Ovary (tissue), 9 donors: ENCODE measurements around the gene HDAC6. TPM values are rescaled to one million over a fixed set of nuclear protein-coding genes. Genes with fewer than 3 reads are reported as not detected.

Source experiments
- DNase-seq, 5 donors: peaks; one replicate each; pipeline ENCODE4 v3.0.0-alpha.2; 2019 to 2020
- H3K27ac ChIP-seq, 2 donors: fragments of 200-600 bp; one replicate each; pipeline versions ENCODE4 v1.5.1 to v1.8.0; 2019 to 2022
- H3K27me3 ChIP-seq: fragments of 200-600 bp; one replicate; pipeline ENCODE4 v1.8.0; 2022
- H3K36me3 ChIP-seq: fragments of 200-600 bp; sonication (generic); one replicate; pipeline ENCODE4 v1.5.1; 2019
- H3K4me1 ChIP-seq: one replicate; pipeline ENCODE4 v1.8.1; 2013; ENCODE audit warnings: mild to moderate bottlenecking, moderate library complexity; ENCODE audit not compliant: insufficient read depth
- H3K4me3 ChIP-seq: fragments of 200-600 bp; sonication (generic); one replicate; pipeline ENCODE4 v1.5.1; 2017
- H3K9me3 ChIP-seq, 2 donors: fragments of 200-600 bp in 1 of 2; sonication (generic) in 1 of 2; one replicate each; pipeline versions ENCODE4 v1.5.1 to v1.8.1; 2013 to 2019; ENCODE audit warnings: mild to moderate bottlenecking in 1 of 2, moderate library complexity in 1 of 2
- EP300 ChIP-seq: sonication (generic); formaldehyde crosslinking; IDR thresholded peaks from one replicate; pipeline ENCODE4 v1.6.1; 2017; ENCODE audit warnings: antibody characterized with exemption
- POLR2A ChIP-seq: fragments of 450-650 bp; IDR thresholded peaks from one replicate; pipeline ENCODE4 v1.6.1; 2017; ENCODE audit warnings: antibody characterized with exemption, mild to moderate bottlenecking, moderate library complexity
- WGBS, 3 donors: extraction: QIAGEN DNeasy Blood & Tissue Kit in 1 of 3; methylation state at CpG; one replicate each; pipeline versions ENCODE4 v1.1.5 to v1.1.7; 2013 to 2017; 5-methylcytosine and 5-hydroxymethylcytosine counted together
- intact Hi-C, 4 donors: fragments of 100-400 bp; cut with DNase I; formaldehyde crosslinking; loops; one replicate each; pipeline versions ENCODE4 v1.11.0 to v1.15.1; 2022 to 2023
- polyA plus RNA-seq, 2 donors: library from polyadenylated mRNA; stranded (reverse); fragments of 200-250 nt in 1 of 2; fragments of 350-450 nt in 1 of 2; fragmentation: Illumina TruSeq in 1 of 2; extraction: RNeasy Lipid Tissue Mini Kit (QIAGEN cat#74804) in 1 of 2; gene quantifications; one replicate each; pipeline ENCODE4 v1.2.3, GENCODE V29; 2013 to 2014
- total RNA-seq, 7 donors: library from RNA; depleted of rRNA in 2 of 7; stranded (reverse); fragments of >200 nt in 2 of 7; fragmentation: NEBNext Ultra II Directional in 3 of 7; extraction: Animal tissue kit (Norgen Biotek cat#: 25700) in 3 of 7; gene quantifications; one replicate each; pipeline versions ENCODE4 v1.1.0 to v1.2.4, GENCODE V29; 2016 to 2023
- TF ChIP-seq, protein P1 (sequence below), 3 donors: fragments of 450-650 bp in 2 of 3; fragments of 200-600 bp in 1 of 3; IDR thresholded peaks; one replicate each; pipeline versions ENCODE4 v1.5.1 to v1.8.0; 2016 to 2022; ENCODE audit warnings: antibody characterized with exemption in 3 of 3, mild to moderate bottlenecking in 1 of 3
- donor health status: DM: no; HTN: no; CAD: no; lungs with moderate emphysema.
- donor health status: DM: no; HTN: no; CAD: no.
- donor health status: Bipolar disorder and iron deficiency.
- donor health status: DM: yes; HTN: yes; CAD: no.
- donor health status: DM: no; HTN: no; CAD: no.
- donor health status: DM: yes; HTN: yes; CAD: no.

HDAC6 gene
- total and polyA plus RNA-seq, 9 donors: 49.1 to 115 (median 86.1) TPM

DNA sequence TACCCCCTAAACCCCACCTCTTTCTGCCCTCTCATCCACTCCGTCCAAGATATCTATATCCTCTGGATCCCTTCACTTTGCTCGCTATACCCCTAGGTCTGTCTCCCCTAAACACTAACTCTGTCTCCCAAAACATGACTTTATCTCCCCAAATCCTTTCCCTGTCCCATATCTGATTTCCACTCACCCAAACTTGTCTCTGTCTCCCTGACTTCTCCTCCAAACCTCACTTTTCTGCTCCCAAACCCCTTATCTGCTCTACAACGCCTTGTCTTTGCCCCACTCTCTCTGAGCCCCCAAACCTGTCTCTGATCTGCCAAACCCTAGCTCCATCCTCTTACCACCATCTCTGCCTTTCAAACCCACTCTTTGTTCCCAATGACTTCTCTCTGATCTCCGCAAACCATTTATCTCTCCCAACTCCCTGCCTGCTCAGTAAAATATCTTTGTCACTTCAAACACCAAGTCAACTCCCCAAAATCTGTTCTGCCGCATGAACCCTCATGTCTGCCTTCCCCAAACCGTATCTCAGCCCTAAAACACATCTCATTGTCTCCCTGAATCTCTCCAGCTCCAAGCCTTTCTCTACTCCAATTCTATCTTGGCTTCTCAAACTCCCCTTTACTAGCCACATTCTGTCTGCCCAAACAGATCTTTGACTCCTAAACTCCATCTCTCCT, 14.9 kb upstream of the HDAC6 start:
- Histone ChIP-seq H3K27ac (no peak overlapping the region), H3K9me3 (no peaks in the 10 kb centered on the region), H3K4me3 (no peak overlapping the region), H3K4me1 (no peaks in the 10 kb centered on the region), H3K27me3 (no peaks in the 10 kb centered on the region), H3K36me3 (no peaks in the 10 kb centered on the region)
- TF ChIP-seq POLR2A (no peak), EP300 (no peak)
- DNase-seq: no peak
- intact Hi-C loops: no loop called here
- 52 to 62% (median 54%) methylated on average over 6 of the region's 6 CpGs for WGBS, 3 donors

DNA sequence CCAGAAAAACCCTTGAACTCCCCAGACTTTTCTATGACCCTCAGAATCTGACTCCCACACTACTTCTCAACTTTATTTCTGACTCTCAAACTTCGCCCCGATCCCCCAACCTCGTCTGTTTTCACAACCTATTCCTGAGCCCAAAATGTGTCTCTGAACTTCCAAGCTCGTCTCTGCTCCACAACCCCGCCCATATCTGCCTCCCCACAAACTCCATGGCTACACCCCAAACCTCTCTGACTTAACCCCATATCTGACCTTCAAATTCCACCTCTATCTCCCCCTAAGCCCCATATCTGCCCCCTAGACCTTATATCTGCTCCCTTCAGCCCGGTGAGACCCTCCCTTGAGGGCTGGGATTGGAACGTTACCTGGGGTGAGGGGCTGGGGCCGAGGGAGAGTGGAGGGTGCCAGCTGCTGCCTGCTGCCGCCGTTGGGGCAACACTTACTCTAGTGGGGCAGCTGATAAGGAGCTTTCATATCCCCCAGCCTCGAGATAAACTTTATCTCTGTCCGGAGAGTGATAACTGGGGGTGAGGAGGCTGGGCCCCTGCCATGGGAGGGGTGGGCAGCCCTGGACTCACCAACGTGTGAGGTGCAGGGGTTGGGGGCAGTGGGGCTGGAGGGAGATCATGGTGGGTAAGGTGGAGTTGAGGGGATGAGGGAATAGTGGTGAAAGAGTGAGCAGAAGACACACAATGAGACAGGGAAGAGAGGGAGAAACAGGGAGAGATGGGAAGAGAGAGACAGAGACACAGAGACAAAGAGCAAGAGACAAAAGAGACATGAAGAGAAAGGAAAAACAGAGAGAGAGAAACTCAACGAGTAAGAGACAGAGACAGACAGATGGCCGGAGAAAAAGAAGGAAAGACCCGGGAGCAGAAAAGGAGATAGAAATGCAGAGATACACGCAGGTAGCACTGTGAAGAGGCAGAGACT, 14.1 kb upstream of the HDAC6 start:
- DNase-seq: no peak
- H3K36me3 ChIP-seq: no peaks in the 10 kb centered on the region
- H3K4me3 ChIP-seq: no peak overlapping the region
- H3K4me1 ChIP-seq: no peaks in the 10 kb centered on the region
- H3K27me3 ChIP-seq: no peaks in the 10 kb centered on the region
- no peaks in the 10 kb centered on the region for H3K9me3 ChIP-seq
- H3K27ac ChIP-seq: no peak overlapping the region
- intact Hi-C loops: no loop called here
- WGBS, 3 donors: 40 to 50% (median 46%) methylated on average over 17 of the region's 17 CpGs
- TF ChIP-seq EP300 (no peak), POLR2A (no peak)
- TF ChIP-seq, protein P1, sequence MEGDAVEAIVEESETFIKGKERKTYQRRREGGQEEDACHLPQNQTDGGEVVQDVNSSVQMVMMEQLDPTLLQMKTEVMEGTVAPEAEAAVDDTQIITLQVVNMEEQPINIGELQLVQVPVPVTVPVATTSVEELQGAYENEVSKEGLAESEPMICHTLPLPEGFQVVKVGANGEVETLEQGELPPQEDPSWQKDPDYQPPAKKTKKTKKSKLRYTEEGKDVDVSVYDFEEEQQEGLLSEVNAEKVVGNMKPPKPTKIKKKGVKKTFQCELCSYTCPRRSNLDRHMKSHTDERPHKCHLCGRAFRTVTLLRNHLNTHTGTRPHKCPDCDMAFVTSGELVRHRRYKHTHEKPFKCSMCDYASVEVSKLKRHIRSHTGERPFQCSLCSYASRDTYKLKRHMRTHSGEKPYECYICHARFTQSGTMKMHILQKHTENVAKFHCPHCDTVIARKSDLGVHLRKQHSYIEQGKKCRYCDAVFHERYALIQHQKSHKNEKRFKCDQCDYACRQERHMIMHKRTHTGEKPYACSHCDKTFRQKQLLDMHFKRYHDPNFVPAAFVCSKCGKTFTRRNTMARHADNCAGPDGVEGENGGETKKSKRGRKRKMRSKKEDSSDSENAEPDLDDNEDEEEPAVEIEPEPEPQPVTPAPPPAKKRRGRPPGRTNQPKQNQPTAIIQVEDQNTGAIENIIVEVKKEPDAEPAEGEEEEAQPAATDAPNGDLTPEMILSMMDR (IDR thresholded peaks at IDR 0.05): no peak

DNA sequence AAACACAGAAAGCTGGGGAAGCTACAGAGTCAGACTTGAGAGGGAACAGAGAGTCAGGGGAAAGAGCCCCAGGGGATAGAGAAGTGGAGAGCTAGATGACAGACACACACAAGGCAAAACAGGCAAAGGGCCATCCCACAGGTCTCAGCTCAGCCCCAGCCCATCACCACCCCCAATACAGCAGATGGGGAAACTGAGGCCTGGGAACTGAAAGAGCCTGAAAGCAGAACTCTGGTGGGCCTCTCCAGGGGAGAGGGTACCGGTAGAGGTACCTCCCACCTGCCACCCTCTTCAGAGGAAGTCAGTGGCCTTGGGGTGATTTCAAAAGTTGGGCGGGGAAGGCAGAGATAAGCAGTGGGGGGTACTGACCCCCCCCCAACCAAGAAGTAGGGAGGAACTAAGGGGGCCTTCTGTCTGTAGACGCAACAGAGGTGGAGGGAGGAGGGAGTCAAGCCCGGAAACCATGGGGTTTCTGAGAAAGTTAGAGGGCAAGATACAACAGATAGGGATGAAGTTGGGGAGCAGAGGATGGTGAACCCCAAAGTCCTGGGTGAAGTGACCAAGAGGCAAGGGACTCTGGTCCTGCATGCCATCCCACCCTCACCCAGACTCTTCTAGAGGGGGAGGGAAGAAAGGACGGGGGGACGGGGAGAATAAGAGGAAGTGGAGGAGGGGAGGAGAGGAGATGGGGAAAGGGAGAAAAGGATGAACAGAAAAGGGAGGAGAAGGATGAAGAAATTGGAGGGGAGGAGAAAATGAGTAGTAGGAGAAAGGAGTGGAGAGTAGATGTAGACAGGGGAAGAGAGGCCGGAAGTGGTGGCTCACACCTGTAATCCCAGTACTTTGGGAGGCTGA, 12.3 kb upstream of the HDAC6 start:
- H3K27ac ChIP-seq: no peak overlapping the region
- no peak for DNase-seq
- H3K27me3 ChIP-seq: no peaks in the 10 kb centered on the region
- no peaks in the 10 kb centered on the region for H3K36me3 ChIP-seq
- no peak overlapping the region for H3K4me3 ChIP-seq
- TF ChIP-seq EP300: no peak
- TF ChIP-seq, protein P1 (IDR thresholded peaks at IDR 0.05): no peak
- no peak for TF ChIP-seq POLR2A
- WGBS, 3 donors: 64 to 73% (median 64%) methylated on average over 7 of the region's 7 CpGs
- H3K9me3 ChIP-seq: no peaks in the 10 kb centered on the region
- intact Hi-C loops: no loop called here
- no peaks in the 10 kb centered on the region for H3K4me1 ChIP-seq

DNA sequence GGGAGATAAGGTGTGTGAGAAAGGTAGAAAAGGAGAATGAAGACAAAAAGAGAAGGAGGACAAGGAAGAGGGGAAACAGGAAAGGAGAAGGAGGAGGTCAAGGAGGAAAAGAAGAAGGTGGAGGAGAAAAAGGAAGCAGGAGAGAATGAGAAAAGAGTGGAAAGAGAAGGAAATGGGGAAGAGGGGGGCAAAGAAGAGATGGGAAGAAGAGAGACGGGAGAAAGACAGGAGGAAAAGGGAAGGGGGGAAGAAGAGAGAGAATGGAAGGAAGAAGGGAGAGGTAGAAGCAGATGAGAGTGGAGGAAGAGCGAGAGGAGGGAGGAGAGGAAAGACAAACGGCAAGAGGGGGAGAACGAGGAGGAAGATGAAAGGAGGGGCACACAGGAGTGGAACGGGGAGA, 11.4 kb upstream of the HDAC6 start:
- H3K4me1 ChIP-seq: no peaks in the 10 kb centered on the region
- TF ChIP-seq, protein P1 (IDR thresholded peaks at IDR 0.05): no peak
- no peak for TF ChIP-seq POLR2A
- no peak for TF ChIP-seq EP300
- H3K27me3 ChIP-seq: no peaks in the 10 kb centered on the region
- no peaks in the 10 kb centered on the region for H3K9me3 ChIP-seq
- no peak overlapping the region for H3K4me3 ChIP-seq
- H3K36me3 ChIP-seq: no peaks in the 10 kb centered on the region
- DNase-seq: no peak
- 51 to 57% (median 53%) methylated on average over 5 of the region's 5 CpGs for WGBS, 3 donors
- H3K27ac ChIP-seq: no peak overlapping the region
- intact Hi-C loops: no loop called here
